ENCODE measurements around the gene PNMA3.
A peak's percentile ranks its signal among the peaks of the same experiment; 100 is the strongest.
"Not testable (repeated sequence)": the region's sequence is repeated elsewhere in the genome, so short reads cannot be mapped to it uniquely, and the experiment has no call there.

The PNMA3 gene

GRCh38 chrX:153055871-153056749 lies at the start of gene PNMA3:
TSS of gene PNMA3 (plus strand) at chrX:153056470. CDS start at chrX:153057056, 586 bp downstream.
- no peak for DNase-seq (ENCODE audit: low read depth in 2 of 2)

- DNase-seq (ENCODE audit: low read depth in 2 of 2), result not testable (repeated sequence)
These were observed 39.1 kb upstream of the PNMA3 start for GRCh38 chrX:153017174-153017573.

DNA sequence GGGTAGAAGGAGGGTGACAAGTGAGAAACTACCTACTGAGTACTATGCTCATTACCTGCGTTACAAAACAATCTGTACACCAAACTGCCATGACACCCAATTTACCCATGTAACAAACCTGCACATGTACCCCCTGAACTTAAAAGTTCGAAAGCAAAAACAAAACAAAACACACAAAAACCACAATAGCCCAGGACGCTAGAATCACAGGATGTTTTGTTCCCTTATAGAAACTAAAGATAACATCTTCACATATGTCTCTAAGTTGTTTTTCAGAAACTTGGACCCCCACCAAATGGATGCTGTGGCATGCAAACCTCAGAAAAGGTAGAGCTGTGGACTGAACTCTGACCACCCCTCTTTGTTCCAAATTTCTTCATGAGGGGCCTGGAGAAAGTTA lies 37.1 kb upstream of the PNMA3 start:
- no peak for DNase-seq (ENCODE audit: low read depth in 2 of 2)

- not testable (repeated sequence) for DNase-seq (ENCODE audit: low read depth in 2 of 2)
These were observed 29.8 kb upstream of the PNMA3 start for GRCh38 chrX:153026501-153026900.

GRCh38 chrX:153028487-153028886 lies 27.8 kb upstream of the PNMA3 start:
- not testable (repeated sequence) for DNase-seq (ENCODE audit: low read depth in 2 of 2)

DNA sequence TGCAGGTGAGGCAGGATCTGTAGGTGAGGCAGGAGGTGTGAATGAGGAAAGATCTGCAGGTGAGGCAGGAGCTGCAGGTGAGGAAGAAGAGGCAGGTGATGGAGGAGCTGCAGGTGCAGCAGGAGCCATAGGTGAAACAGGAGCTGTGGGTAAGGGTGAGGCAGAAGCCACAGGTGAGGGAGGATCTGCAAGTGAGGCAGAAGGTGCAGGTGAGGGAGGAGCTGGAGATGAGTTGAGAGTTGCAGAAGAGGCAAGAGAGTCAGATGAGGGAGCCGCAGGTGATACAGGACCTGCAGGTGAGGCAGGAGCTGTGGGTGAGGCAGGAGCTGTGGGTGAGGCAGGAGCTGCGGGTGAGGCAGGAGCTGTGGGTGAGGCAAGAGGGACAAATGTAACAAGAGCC lies 27.1 kb upstream of the PNMA3 start:
- no peak for DNase-seq (ENCODE audit: low read depth in 2 of 2)

- no peak for DNase-seq (ENCODE audit: low read depth in 2 of 2)
These were observed 26.4 kb upstream of the PNMA3 start for GRCh38 chrX:153029875-153030274.

DNA sequence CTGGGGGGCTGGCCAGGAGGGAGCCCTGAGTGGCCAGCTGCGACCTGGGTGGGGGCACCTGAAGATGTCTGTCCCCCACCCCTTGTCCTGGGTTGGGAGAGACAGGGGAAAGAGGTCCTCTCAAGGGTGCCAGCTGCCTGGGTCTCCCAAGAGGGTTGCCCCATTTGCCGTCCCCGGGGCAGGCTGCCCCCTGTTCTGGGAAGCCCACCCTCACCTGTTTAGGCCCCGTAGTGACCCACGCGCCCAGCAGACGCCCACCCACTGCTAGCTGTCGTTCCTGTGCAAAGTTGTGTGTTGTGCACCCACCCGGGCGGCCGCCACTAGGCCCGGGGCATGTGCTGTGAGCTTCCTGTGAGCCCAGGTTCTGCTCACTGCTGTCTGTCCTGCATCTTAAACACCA lies 25.5 kb upstream of the PNMA3 start:
- DNase-seq (ENCODE audit: low read depth in 2 of 2), result no peak

- DNase-seq (ENCODE audit: low read depth in 2 of 2), result peak; percentile 23 to 52
These were observed 23.7 kb upstream of the PNMA3 start for GRCh38 chrX:153032397-153033118.

- no peak for DNase-seq (ENCODE audit: low read depth in 2 of 2)
These were observed 7.2 kb upstream of the PNMA3 start for GRCh38 chrX:153049093-153049492.

GRCh38 chrX:153052534-153052933 lies 3.7 kb upstream of the PNMA3 start:
- no peak for DNase-seq (ENCODE audit: low read depth in 2 of 2)

DNA sequence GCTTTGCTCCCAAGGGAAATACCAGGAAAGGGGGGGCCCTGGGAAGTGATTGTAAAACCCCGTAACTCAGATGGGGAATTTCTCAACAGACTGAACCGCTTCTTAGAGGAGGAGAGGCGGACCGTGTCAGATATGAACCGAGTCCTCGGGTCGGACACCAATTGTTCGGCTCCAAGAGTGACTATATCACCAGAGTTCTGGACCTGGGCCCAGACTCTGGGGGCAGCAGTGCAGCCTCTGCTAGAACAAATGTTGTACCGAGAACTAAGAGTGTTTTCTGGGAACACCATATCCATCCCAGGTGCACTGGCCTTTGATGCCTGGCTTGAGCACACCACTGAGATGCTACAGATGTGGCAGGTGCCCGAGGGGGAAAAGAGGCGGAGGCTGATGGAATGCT lies 1.0 kb downstream of the PNMA3 start:
- DNase-seq (ENCODE audit: low read depth in 2 of 2), result no peak

GRCh38 chrX:153059191-153060094 lies 3.2 kb downstream of the PNMA3 start:
- no peak for DNase-seq (ENCODE audit: low read depth in 2 of 2)

- DNase-seq (ENCODE audit: low read depth in 2 of 2), result no peak
These were observed 3.8 kb downstream of the PNMA3 start for GRCh38 chrX:153060095-153060445.

DNA sequence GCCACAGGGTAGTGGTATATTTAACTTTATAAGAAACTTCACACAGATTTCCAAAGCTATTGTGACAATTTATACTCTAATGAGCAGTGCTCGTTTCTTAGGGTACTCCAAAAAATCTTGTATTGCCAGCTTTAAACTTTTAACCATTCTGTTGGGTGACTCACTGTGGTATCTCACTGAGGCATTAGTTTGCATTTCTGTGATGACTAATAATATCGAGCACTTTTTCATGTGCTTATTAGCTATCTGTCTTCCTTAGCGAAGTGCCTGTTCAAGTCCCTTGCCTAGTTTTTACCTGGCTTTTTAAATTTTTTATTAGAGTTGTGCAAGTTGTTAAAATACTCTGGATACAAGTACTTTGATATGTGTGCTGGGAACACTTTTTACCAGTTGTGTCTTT lies 5.5 kb downstream of the PNMA3 start:
- DNase-seq (ENCODE audit: low read depth in 2 of 2), result no peak

- no peak for DNase-seq (ENCODE audit: low read depth in 2 of 2)
These were observed 7.0 kb downstream of the PNMA3 start for GRCh38 chrX:153063315-153063714.

DNA sequence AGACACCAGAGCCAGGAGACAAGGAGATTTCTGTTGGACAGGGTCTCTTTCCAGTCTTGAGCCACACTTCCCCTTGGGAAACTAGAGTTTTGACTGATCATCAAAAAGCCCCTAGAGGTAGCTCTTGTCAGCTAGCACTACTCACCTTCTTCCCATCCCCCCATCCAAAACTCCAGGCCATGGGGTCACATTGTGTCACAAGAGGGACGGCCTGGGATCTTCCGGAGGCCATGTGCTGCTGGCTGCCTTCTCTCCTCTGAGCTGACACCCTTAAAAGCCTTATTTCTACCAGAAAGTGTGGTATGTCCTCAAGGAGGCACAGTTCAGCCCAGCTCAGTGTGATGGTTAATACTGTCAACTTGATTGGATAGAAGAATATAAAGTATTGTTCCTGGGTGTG lies 7.8 kb downstream of the PNMA3 start:
- DNase-seq (ENCODE audit: low read depth in 2 of 2), result no peak

GRCh38 chrX:153065389-153065788 lies 9.1 kb downstream of the PNMA3 start:
- no peak for DNase-seq (ENCODE audit: low read depth in 2 of 2)

- not testable (repeated sequence) for DNase-seq (ENCODE audit: low read depth in 2 of 2)
These were observed 10.1 kb downstream of the PNMA3 start for GRCh38 chrX:153066402-153066801.

DNA sequence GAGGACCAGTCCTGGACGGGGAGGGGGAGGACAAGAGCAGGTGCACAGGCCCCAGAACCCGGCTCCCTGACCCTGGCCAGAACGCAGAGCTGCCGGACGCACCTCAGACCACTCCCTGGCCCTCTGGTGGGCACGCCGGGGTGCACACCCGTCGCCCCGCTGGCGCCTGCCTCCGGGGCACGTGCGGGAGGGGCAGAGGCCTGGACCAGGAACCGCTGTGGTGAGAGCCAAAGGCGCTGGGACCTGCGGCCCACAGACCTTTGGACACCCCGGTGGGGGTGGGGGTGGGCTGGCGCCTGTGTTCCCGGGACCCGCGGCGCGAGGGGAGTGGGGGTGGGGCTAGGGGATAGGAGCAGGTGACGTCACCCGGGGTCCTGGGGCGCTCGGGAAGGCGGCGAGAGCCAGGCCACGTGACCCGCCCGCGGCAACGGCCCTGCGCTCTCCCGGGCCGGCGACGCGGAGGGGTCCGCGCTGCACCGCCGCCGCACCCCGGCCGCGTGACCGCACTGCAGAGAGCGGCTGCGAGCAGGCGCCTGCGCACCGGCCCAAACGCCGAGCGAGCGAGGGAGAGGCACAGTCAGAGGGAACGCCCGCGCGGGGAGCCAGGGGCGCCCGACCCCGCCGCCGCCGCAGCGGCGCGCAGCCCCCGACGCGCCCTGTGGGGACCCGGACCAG lies 15.8 kb downstream of the PNMA3 start, which contains the start of gene PNMA6A:
TSS of gene PNMA6A (plus strand) at position 546 of the 675 bp plus-strand sequence. CDS start 609 bp downstream, outside the sequence.
- DNase-seq (ENCODE audit: low read depth in 2 of 2), result not testable (repeated sequence)

- not testable (repeated sequence) for DNase-seq (ENCODE audit: low read depth in 2 of 2)
These were observed 17.1 kb downstream of the PNMA3 start for GRCh38 chrX:153073331-153073730.

Data from stimulated activated CD4-positive, alpha-beta T cell treated with anti-CD3 and anti-CD28 coated beads, Interleukin-1b, Interleukin-23, amount 100 ng/mL, for 1 hour (primary cell).